HepG2 (cell line): ENCODE results near the gene NEXMIF. TPM values are rescaled to one million over a fixed set of nuclear protein-coding genes. Genes with fewer than 3 reads are reported as not detected.

Experiments used
- ATAC-seq: fragments of 200-7000 bp; cut with Tn5 transposase; 3 replicates; pipeline ENCODE4 v1.9.1; 2020; ENCODE audit warnings: mild to moderate bottlenecking, moderate library complexity
- BruUV-seq: library from RNA; stranded (reverse); fragments of 400-500 nt; replicated peaks from 2 replicates; lab custom pipeline; 2021; lab: Mats Ljungman, UMichigan
- CTCF ChIA-PET: fragments of 300-600 bp; formaldehyde crosslinking; extraction: SDS; loops from one replicate; lab custom pipeline; 2021; ENCODE audit warnings: low total read pairs, inconsistent platforms, low intra/inter-chr PET ratio; lab: Yijun Ruan, JAX
- POLR2A ChIA-PET: fragments of 350-600 bp; sonication (Branson Sonifier 250); formaldehyde crosslinking; loops from one replicate; lab custom pipeline; 2020; ENCODE audit warnings: antibody characterized with exemption, inconsistent platforms; lab: Yijun Ruan, JAX
- DNase-seq: peaks from one replicate; pipeline ENCODE4 v3.0.0-alpha.2; 2015; ENCODE audit warnings: low spot score
- FAIRE-seq: peaks from 3 replicates; lab custom pipeline; 2011; peaks lifted over from hg19 to GRCh38; lab: Jason Lieb, UNC
- H2AFZ ChIP-seq: one replicate; pipeline ENCODE4 v1.6.1; 2011; ENCODE audit warnings: low read length, inconsistent platforms
- H3K27ac ChIP-seq: fragments of 300-600 bp; 3 replicates; pipeline ENCODE4 v1.8.0; 2011; ENCODE audit warnings: mixed run types, mild to moderate bottlenecking, mixed read lengths, low read length, inconsistent platforms; ENCODE audit not compliant: insufficient read depth; ENCODE audit errors: extremely low read length
- H3K27me3 ChIP-seq, 2 experiments: fragments of 200-600 bp in 1 of 2; 2 replicates in 1 of 2; 3 replicates in 1 of 2; pipeline versions ENCODE4 v1.6.0 to v1.8.0; 2011; ENCODE audit warnings: low read length in 2 of 2, mild to moderate bottlenecking in 2 of 2, moderate library complexity in 2 of 2, inconsistent platforms in 1 of 2; ENCODE audit not compliant: insufficient read depth in 2 of 2, control insufficient read depth in 1 of 2
- H3K36me3 ChIP-seq, 2 experiments: fragments of 200-600 bp in 1 of 2; replicated peaks in 1 of 2; 2 replicates in 1 of 2; 3 replicates in 1 of 2; pipeline versions ENCODE4 v1.5.1 to v1.8.0; 2011; ENCODE audit warnings: low read length in 2 of 2, inconsistent platforms in 1 of 2; ENCODE audit not compliant: insufficient read depth in 2 of 2, control insufficient read depth in 1 of 2
- H3K4me1 ChIP-seq: 2 replicates; pipeline ENCODE4 v1.5.1; 2012; ENCODE audit warnings: low read length, inconsistent platforms; ENCODE audit not compliant: insufficient read depth
- H3K4me2 ChIP-seq: 2 replicates; pipeline ENCODE4 v1.6.0; 2011; ENCODE audit warnings: low read depth, low read length, inconsistent platforms
- H3K4me3 ChIP-seq, 3 experiments: fragments of 200-600 bp in 1 of 3; sonication (generic), shearing (Covaris generic) in 1 of 3; replicated peaks in 1 of 3; 2 replicates each; pipeline ENCODE4 v1.5.1; 2011 to 2016; ENCODE audit warnings: low read length in 3 of 3, inconsistent platforms in 2 of 3, low read depth in 2 of 3, mild to moderate bottlenecking in 2 of 3, control low read depth in 1 of 3, mixed read lengths in 1 of 3; ENCODE audit not compliant: insufficient read depth in 1 of 3
- H3K79me2 ChIP-seq: one replicate; pipeline ENCODE4 v1.6.1; 2011; ENCODE audit warnings: low read length, inconsistent platforms; ENCODE audit not compliant: insufficient read depth
- H3K9ac ChIP-seq: 2 replicates; pipeline ENCODE4 v1.6.0; 2011; ENCODE audit warnings: mild to moderate bottlenecking, low read depth, low read length, inconsistent platforms; ENCODE audit not compliant: insufficient read depth
- H3K9me3 ChIP-seq: 2 replicates; pipeline ENCODE4 v1.5.1; 2012; ENCODE audit warnings: mild to moderate bottlenecking, low read length
- H4K20me1 ChIP-seq: 2 replicates; pipeline ENCODE4 v1.6.0; 2011; ENCODE audit warnings: inconsistent platforms, mild to moderate bottlenecking, low read length, moderate library complexity; ENCODE audit not compliant: insufficient read depth
- AHR ChIP-seq: IDR thresholded peaks from 2 replicates; pipeline ENCODE4 v1.6.1; 2018; ENCODE audit warnings: missing genetic modification reagents, missing compliant biosample characterization
- BATF2 ChIP-seq: sonication (generic); formaldehyde crosslinking; IDR thresholded peaks from 2 replicates; pipeline ENCODE4 v1.8.0; 2022; ENCODE audit warnings: mild to moderate bottlenecking, missing genetic modification reagents, moderate library complexity
- CHCHD3 ChIP-seq: sonication (generic); formaldehyde crosslinking; IDR thresholded peaks from 2 replicates; pipeline ENCODE4 v1.8.0; 2022; ENCODE audit warnings: mild to moderate bottlenecking, missing genetic modification reagents, moderate library complexity
- EP300 ChIP-seq, 3 experiments: sonication (generic) in 1 of 3; formaldehyde crosslinking in 1 of 3; IDR thresholded peaks; 2 replicates each; pipeline versions ENCODE4 v1.5.1 to v1.6.1; 2011 to 2020; ENCODE audit warnings: low read depth in 2 of 3, low read length in 2 of 3, borderline replicate concordance in 1 of 3, improper control_type of control experiment in 1 of 3, mild to moderate bottlenecking in 1 of 3, missing genetic modification reagents in 1 of 3, moderate library complexity in 1 of 3
- HNRNPUL1 ChIP-seq: fragments of 200-400 bp; formaldehyde crosslinking; IDR thresholded peaks from 2 replicates; pipeline ENCODE4 v1.6.1; 2017; ENCODE audit warnings: low read depth, mild to moderate bottlenecking, low read length, moderate library complexity
- IKZF5 ChIP-seq: IDR thresholded peaks from 2 replicates; pipeline ENCODE4 v1.6.1; 2018; ENCODE audit warnings: missing genetic modification reagents, mild to moderate bottlenecking, missing compliant biosample characterization
- LRRFIP1 ChIP-seq: sonication (generic); formaldehyde crosslinking; conservative IDR thresholded peaks from 2 replicates; pipeline ENCODE4 v1.4.0; 2020; ENCODE audit warnings: missing genetic modification reagents
- MXD3 ChIP-seq: IDR thresholded peaks from 2 replicates; pipeline ENCODE4 v1.6.1; 2016; ENCODE audit warnings: mild to moderate bottlenecking, missing biosample characterization, missing genetic modification reagents
- PAF1 ChIP-seq: IDR thresholded peaks from 2 replicates; pipeline ENCODE4 v1.6.1; 2016; ENCODE audit warnings: missing genetic modification reagents, missing compliant biosample characterization
- TAF1 ChIP-seq: sonication (generic); formaldehyde crosslinking; IDR thresholded peaks from 2 replicates; pipeline ENCODE4 v1.4.0; 2020; ENCODE audit warnings: missing genetic modification reagents
- ZBTB43 ChIP-seq: sonication (generic); formaldehyde crosslinking; conservative IDR thresholded peaks from 2 replicates; pipeline ENCODE4 v1.4.0; 2020; ENCODE audit warnings: missing genetic modification reagents
- ZBTB49 ChIP-seq: sonication (generic); formaldehyde crosslinking; IDR thresholded peaks from 2 replicates; pipeline ENCODE4 v1.4.0; 2020; ENCODE audit warnings: missing genetic modification reagents, borderline replicate concordance
- ZNF282 ChIP-seq: fragments of 450-650 bp; IDR thresholded peaks from 2 replicates; pipeline ENCODE4 v1.6.1; 2018; ENCODE audit not compliant: partially characterized antibody
- ZNF644 ChIP-seq: IDR thresholded peaks from 2 replicates; pipeline ENCODE4 v1.6.1; 2016; ENCODE audit warnings: low read depth
- ZSCAN29 ChIP-seq: sonication (generic); formaldehyde crosslinking; conservative IDR thresholded peaks from 2 replicates; pipeline ENCODE4 v1.4.0; 2020; ENCODE audit warnings: mild to moderate bottlenecking, missing genetic modification reagents
- WGBS: methylation state at CpG from one replicate; pipeline ENCODE4 v1.1.6; 2017; ENCODE audit warnings: low lambda C conversion rate; 5-methylcytosine and 5-hydroxymethylcytosine counted together
- in situ Hi-C: cut with HindIII; loops from 2 replicates; pipeline ENCODE4 v1.10.0; 2017; ENCODE audit warnings: low pct_unique_long_range_greater_than_20kb; ENCODE audit not compliant: extremely low pct_ligation_motif_present
- intact Hi-C: fragments of 100-400 bp; cut with micrococcal nuclease; formaldehyde crosslinking; loops from one replicate; pipeline ENCODE4 v1.10.0; 2022; ENCODE audit not compliant: unreplicated experiment
- polyA plus RNA-seq, 8 experiments: library from polyadenylated mRNA; depleted of rRNA in 3 of 8; stranded (reverse) in 7 of 8; unstranded in 1 of 8; fragments of >200 nt; fragmentation: Illumina TruSeq in 4 of 8; extraction: Trizol in 4 of 8; gene quantifications; 2 replicates each; pipeline versions ENCODE4 v1.2.1 to v1.2.3, GENCODE V29; 2011 to 2016; ENCODE audit warnings: low read depth in 4 of 8, missing spikeins in 1 of 8, mixed read lengths in 1 of 8; ENCODE audit not compliant: insufficient read depth in 1 of 8
- total RNA-seq, 5 experiments: library from RNA; depleted of rRNA; stranded (reverse); fragments of >200 nt; fragmentation: Illumina TruSeq; extraction: Trizol; gene quantifications; 2 replicates each; pipeline ENCODE4 v1.2.3, GENCODE V29; 2016; ENCODE audit warnings: low read depth in 1 of 5

The NEXMIF gene
- total and polyA plus RNA-seq, 2 of the 13 experiments (the other 11 are each of a cell fraction or from before 2014, with no cell fraction given) = under 0.01 TPM; not detected in 1

- ChIA-PET CTCF (no interaction called here), POLR2A (no interaction called here)
- Histone ChIP-seq H3K9ac (no peak overlapping the region), H3K4me2 (no peak overlapping the region), H3K4me3 (no peak overlapping the region), H3K36me3 (no peaks in the 10 kb centered on the region), H4K20me1 (no peaks in the 10 kb centered on the region), H3K27me3 (no peaks in the 10 kb centered on the region), H2AFZ (no peak overlapping the region), H3K9me3 (no peaks in the 10 kb centered on the region), H3K4me1 (no peaks in the 10 kb centered on the region), H3K27ac (no peak overlapping the region), H3K79me2 (no peaks in the 10 kb centered on the region)
- BruUV-seq = no TSS peak
- ATAC-seq = no peak
- DNase-seq = no peak
- WGBS = 0% methylated on average over 1 of the region's 1 CpG
- in situ Hi-C loops (no loop called here), intact Hi-C loops (no loop called here)
- FAIRE-seq = no peak
- TF ChIP-seq BATF2 (CRISPR knock-in tag) = no peak
- no peak for TF ChIP-seq TAF1
- TF ChIP-seq HNRNPUL1 = no peak
- TF ChIP-seq ZNF282 = no peak
- no peak for TF ChIP-seq EP300 (IDR thresholded peaks at IDR 0.05; ENCODE audit: low read depth in 2 of 2, low read length in 2 of 2)
- TF ChIP-seq EP300 (CRISPR knock-in tag; IDR thresholded peaks at IDR 0.05; ENCODE audit: borderline replicate concordance) = no peak
- TF ChIP-seq LRRFIP1 = no peak
- no peak for TF ChIP-seq ZNF644 (CRISPR knock-in tag)
- no peak for TF ChIP-seq AHR (CRISPR knock-in tag)
- no peak for TF ChIP-seq ZBTB49 (CRISPR knock-in tag)
- no peak for TF ChIP-seq PAF1 (CRISPR knock-in tag)
- TF ChIP-seq ZSCAN29 (CRISPR knock-in tag) = no peak
- no peak for TF ChIP-seq MXD3 (CRISPR knock-in tag)
- TF ChIP-seq CHCHD3 = no peak
- TF ChIP-seq IKZF5 (CRISPR knock-in tag) = no peak
- TF ChIP-seq ZBTB43 (CRISPR knock-in tag) = no peak
Observed at GRCh38 chrX:74788545-74789086, 136.6 kb downstream of the NEXMIF start.
